HG03558 (cell line): ENCODE results near the gene FAM135A.
"Not testable (repeated sequence)": the region's sequence is repeated elsewhere in the genome, so short reads cannot be mapped to it uniquely, and the experiment has no call there.

ENCODE experiments used
- ATAC-seq: cut with Tn5 transposase; IDR thresholded peaks from one replicate; pipeline ENCODE4 v1.9.1; 2021; ENCODE audit warnings: moderate number of reproducible peaks; ENCODE audit not compliant: unreplicated experiment; ENCODE audit errors: extremely low read depth

Gene FAM135A

GRCh38 chr6:70447343-70448070 lies 34.2 kb downstream of the FAM135A start:
- not testable (repeated sequence) for ATAC-seq

GRCh38 chr6:70453899-70454298 lies 40.6 kb downstream of the FAM135A start:
- not testable (repeated sequence) for ATAC-seq

- ATAC-seq, result no peak
Measured at GRCh38 chr6:70456735-70457134, 43.4 kb downstream of the FAM135A start.

GRCh38 chr6:70459235-70459634 lies 45.9 kb downstream of the FAM135A start:
- no peak for ATAC-seq

- ATAC-seq, result not testable (repeated sequence)
Measured at GRCh38 chr6:70459699-70460098, 46.4 kb downstream of the FAM135A start.

- no peak for ATAC-seq
Measured at GRCh38 chr6:70470016-70470415, 56.7 kb downstream of the FAM135A start.

- ATAC-seq, result not testable (repeated sequence)
Measured at GRCh38 chr6:70470510-70470909, 57.2 kb downstream of the FAM135A start.

- ATAC-seq, result no peak
Measured at GRCh38 chr6:70474751-70475150, 61.4 kb downstream of the FAM135A start.

- ATAC-seq, result no peak
Measured at GRCh38 chr6:70479236-70479635, 65.9 kb downstream of the FAM135A start.

- not testable (repeated sequence) for ATAC-seq
Measured at GRCh38 chr6:70486638-70487037, 73.3 kb downstream of the FAM135A start.

- ATAC-seq, result no peak
Measured at GRCh38 chr6:70489364-70489763, 76.1 kb downstream of the FAM135A start.

- no peak for ATAC-seq
Measured at GRCh38 chr6:70494833-70495232, 81.5 kb downstream of the FAM135A start.

- not testable (repeated sequence) for ATAC-seq
Measured at GRCh38 chr6:70495790-70496189, 82.5 kb downstream of the FAM135A start.

GRCh38 chr6:70502484-70502883 lies 89.2 kb downstream of the FAM135A start:
- no peak for ATAC-seq

GRCh38 chr6:70503813-70504465 lies 90.6 kb downstream of the FAM135A start:
- ATAC-seq, result no peak

GRCh38 chr6:70506321-70506720 lies 93.0 kb downstream of the FAM135A start:
- no peak for ATAC-seq

- ATAC-seq, result no peak
Measured at GRCh38 chr6:70507161-70507560, 93.9 kb downstream of the FAM135A start.

GRCh38 chr6:70508953-70509352 lies 95.6 kb downstream of the FAM135A start:
- ATAC-seq, result no peak

- ATAC-seq, result no peak
Measured at GRCh38 chr6:70510600-70510999, 97.3 kb downstream of the FAM135A start.

- no peak for ATAC-seq
Measured at GRCh38 chr6:70518723-70519122, 105.4 kb downstream of the FAM135A start.

GRCh38 chr6:70520575-70520974 lies 107.3 kb downstream of the FAM135A start:
- ATAC-seq, result no peak
